H9 (cell line): ENCODE results near the gene DENND1A. TPM values are rescaled to one million over a fixed set of nuclear protein-coding genes. Genes with fewer than 3 reads are reported as not detected.

ENCODE experiments used
- DNase-seq: peaks from one replicate; pipeline ENCODE4 v3.0.0-alpha.2; 2017
- H2AFZ ChIP-seq: one replicate; pipeline ENCODE4 v1.6.1; 2013; ENCODE audit warnings: mild to moderate bottlenecking, low read length, control low read depth, moderate library complexity
- H2AK5ac ChIP-seq: 2 replicates; pipeline ENCODE4 v1.6.1; 2013; ENCODE audit warnings: low read length, control low read depth, mixed read lengths; ENCODE audit not compliant: insufficient read length
- H2BK120ac ChIP-seq: one replicate; pipeline ENCODE4 v1.6.1; 2013; ENCODE audit warnings: low read depth, mild to moderate bottlenecking, low read length, control low read depth, inconsistent platforms; ENCODE audit not compliant: poor library complexity, severe bottlenecking
- H2BK12ac ChIP-seq: 2 replicates; pipeline ENCODE4 v1.6.1; 2013; ENCODE audit warnings: low read length, control low read depth, mixed read lengths, low read depth; ENCODE audit not compliant: insufficient read length
- H2BK15ac ChIP-seq: 2 replicates; pipeline ENCODE4 v1.6.1; 2013; ENCODE audit warnings: low read depth, low read length, control low read depth
- H2BK20ac ChIP-seq: one replicate; pipeline ENCODE4 v1.6.1; 2013; ENCODE audit warnings: low read depth, mild to moderate bottlenecking, low read length, control low read depth, inconsistent platforms; ENCODE audit not compliant: poor library complexity, severe bottlenecking
- H2BK5ac ChIP-seq: 2 replicates; pipeline ENCODE4 v1.6.1; 2013; ENCODE audit warnings: low read length, control low read depth, mixed read lengths; ENCODE audit not compliant: insufficient read length
- H3K14ac ChIP-seq: 2 replicates; pipeline ENCODE4 v1.6.1; 2013; ENCODE audit warnings: low read length, control low read depth; ENCODE audit not compliant: insufficient read depth
- H3K18ac ChIP-seq: 2 replicates; pipeline ENCODE4 v1.6.1; 2013; ENCODE audit warnings: low read depth, mild to moderate bottlenecking, mixed read lengths, low read length, control low read depth; ENCODE audit not compliant: insufficient read length
- H3K23ac ChIP-seq: 2 replicates; pipeline ENCODE4 v1.6.1; 2013; ENCODE audit warnings: low read length, control low read depth, mixed read lengths, low read depth; ENCODE audit not compliant: insufficient read length
- H3K23me2 ChIP-seq: 2 replicates; pipeline ENCODE4 v1.6.1; 2013; ENCODE audit warnings: low read depth, mild to moderate bottlenecking, mixed read lengths, low read length, control low read depth; ENCODE audit not compliant: insufficient read length, poor library complexity, severe bottlenecking
- H3K27ac ChIP-seq: 2 replicates; pipeline ENCODE4 v1.5.1; 2013; ENCODE audit warnings: low read length, control low read depth, mixed read lengths, low read depth; ENCODE audit not compliant: insufficient read length
- H3K27me3 ChIP-seq: 2 replicates; pipeline ENCODE4 v1.6.1; 2013; ENCODE audit warnings: low read length, control low read depth, inconsistent platforms; ENCODE audit not compliant: insufficient read depth
- H3K4ac ChIP-seq: 2 replicates; pipeline ENCODE4 v1.6.1; 2013; ENCODE audit warnings: low read depth, mild to moderate bottlenecking, control low read depth, inconsistent platforms, low read length, moderate library complexity
- H3K4me1 ChIP-seq: 2 replicates; pipeline ENCODE4 v1.6.1; 2013; ENCODE audit warnings: low read length, control low read depth, inconsistent platforms; ENCODE audit not compliant: insufficient read depth
- H3K4me2 ChIP-seq: 2 replicates; pipeline ENCODE4 v1.6.1; 2013; ENCODE audit warnings: low read length, control low read depth, mixed read lengths; ENCODE audit not compliant: insufficient read length, insufficient read depth
- H3K56ac ChIP-seq: 2 replicates; pipeline ENCODE4 v1.6.1; 2013; ENCODE audit warnings: low read depth, mild to moderate bottlenecking, mixed read lengths, low read length, control low read depth; ENCODE audit not compliant: insufficient read length
- H3K79me1 ChIP-seq: 2 replicates; pipeline ENCODE4 v1.6.1; 2013; ENCODE audit warnings: low read depth, mild to moderate bottlenecking, moderate library complexity, low read length, control low read depth, inconsistent platforms; ENCODE audit not compliant: insufficient read depth, poor library complexity, severe bottlenecking
- H3K79me2 ChIP-seq: 2 replicates; pipeline ENCODE4 v1.6.1; 2013; ENCODE audit warnings: low read length, control low read depth, inconsistent platforms; ENCODE audit not compliant: insufficient read depth
- H3K9ac ChIP-seq: 2 replicates; pipeline ENCODE4 v1.6.1; 2013; ENCODE audit warnings: low read length, control low read depth, mixed read lengths; ENCODE audit not compliant: insufficient read length; ENCODE audit errors: extremely low read depth
- H3K9me3 ChIP-seq: one replicate; pipeline ENCODE4 v1.6.1; 2013; ENCODE audit warnings: low read depth, low read length, inconsistent platforms; ENCODE audit not compliant: control insufficient read depth
- H3T11ph ChIP-seq: one replicate; pipeline ENCODE4 v1.6.1; 2013; ENCODE audit warnings: mild to moderate bottlenecking, low read length, control low read depth, inconsistent platforms
- H4K20me1 ChIP-seq: one replicate; pipeline ENCODE4 v1.6.1; 2013; ENCODE audit not compliant: control insufficient read depth, insufficient read length, insufficient read depth
- H4K5ac ChIP-seq: 2 replicates; pipeline ENCODE4 v1.6.1; 2013; ENCODE audit warnings: low read depth, mild to moderate bottlenecking, mixed read lengths, low read length, control low read depth; ENCODE audit not compliant: insufficient read length
- H4K8ac ChIP-seq: replicated peaks from 2 replicates; pipeline ENCODE4 v1.6.1; 2013; ENCODE audit warnings: low read length, control low read depth, mixed read lengths, low read depth; ENCODE audit not compliant: insufficient read length
- H4K91ac ChIP-seq: 2 replicates; pipeline ENCODE4 v1.6.1; 2013; ENCODE audit warnings: low read depth, mild to moderate bottlenecking, moderate library complexity, mixed read lengths, low read length, control low read depth; ENCODE audit not compliant: insufficient read length
- H3K27ac Mint-ChIP-seq, 3 experiments: 2 replicates in 2 of 3; 3 replicates in 1 of 3; pipeline ENCODE4 v1.8.0; 2020 to 2021; ENCODE audit warnings: mixed read lengths in 3 of 3, mild to moderate bottlenecking in 1 of 3, moderate library complexity in 1 of 3
- H3K27me3 Mint-ChIP-seq: 2 replicates; pipeline ENCODE4 v1.8.0; 2021; ENCODE audit warnings: low read depth, mild to moderate bottlenecking, moderate library complexity, mixed read lengths
- H3K36me3 Mint-ChIP-seq, 3 experiments: 2 replicates in 2 of 3; 3 replicates in 1 of 3; pipeline ENCODE4 v1.8.0; 2020 to 2021; ENCODE audit warnings: low read depth in 3 of 3, mixed read lengths in 3 of 3; ENCODE audit not compliant: insufficient read depth in 1 of 3
- H3K4me1 Mint-ChIP-seq, 2 experiments: 2 replicates each; pipeline ENCODE4 v1.8.0; 2020; ENCODE audit warnings: mixed read lengths in 2 of 2
- H3K4me3 Mint-ChIP-seq, 2 experiments: 2 replicates in 1 of 2; 3 replicates in 1 of 2; pipeline ENCODE4 v1.8.0; 2020 to 2021; ENCODE audit warnings: mild to moderate bottlenecking in 2 of 2, mixed read lengths in 2 of 2, moderate library complexity in 1 of 2
- H3K9me3 Mint-ChIP-seq, 2 experiments: 2 replicates in 1 of 2; 3 replicates in 1 of 2; pipeline ENCODE4 v1.8.0; 2020; ENCODE audit warnings: mild to moderate bottlenecking in 2 of 2, mixed read lengths in 2 of 2, moderate library complexity in 1 of 2
- CTCF ChIP-seq: fragments of 200-600 bp; sonication (generic); conservative IDR thresholded peaks from 3 replicates; pipeline ENCODE4 v1.8.0; 2021; ENCODE audit warnings: antibody characterized with exemption, mild to moderate bottlenecking
- WGBS: extraction: QIAGEN DNeasy Blood & Tissue Kit; methylation state at CpG from one replicate; pipeline ENCODE4 v1.1.7; 2013; ENCODE audit warnings: missing lambda C conversion rate, low lambda C conversion rate, mixed read lengths; ENCODE audit not compliant: insufficient read length; ENCODE audit errors: extremely low coverage; 5-methylcytosine and 5-hydroxymethylcytosine counted together
- total RNA-seq: library from RNA; stranded (reverse); gene quantifications from 2 replicates; pipeline ENCODE4 v1.2.1, GENCODE V29; 2021

The DENND1A gene
- total RNA-seq, 1 experiment from 2014 or later, result 20.4 TPM

GRCh38 chr9:123689701-123690428 is 240.1 kb downstream of the DENND1A start:
- no peaks in the 10 kb centered on the region for H4K20me1 ChIP-seq
- no peak overlapping the region for H3K14ac ChIP-seq
- H3K27me3 ChIP-seq, result no peaks in the 10 kb centered on the region
- H3K23me2 ChIP-seq, result no peaks in the 10 kb centered on the region
- no peak overlapping the region for H3K4me2 ChIP-seq
- no peak overlapping the region for H4K5ac ChIP-seq
- H3K27ac ChIP-seq, result no peak overlapping the region
- no peak overlapping the region for H3K9ac ChIP-seq
- no peak overlapping the region for H2AK5ac ChIP-seq
- Mint-ChIP-seq H3K27me3 (no peaks in the 10 kb centered on the region), H3K4me3 (no peak overlapping the region), H3K27ac (peak overlapping the region in 1 of 3 experiments; percentile 60; a peak in 1 of 7 replicates), H3K4me1 (peaks cover 0 to 4% of the 10 kb centered on the region in 2 experiments; a peak in 2 of 4 replicates), H3K9me3 (no peaks in the 10 kb centered on the region), H3K36me3 (no peaks in the 10 kb centered on the region; a peak in 1 of 7 replicates)
- H3K23ac ChIP-seq, result no peak overlapping the region
- no peak overlapping the region for H3K18ac ChIP-seq
- H3K56ac ChIP-seq, result no peak overlapping the region
- H2BK20ac ChIP-seq, result no peak overlapping the region
- no peak for TF ChIP-seq CTCF
- no peak overlapping the region for H2AFZ ChIP-seq
- H3K79me2 ChIP-seq, result no peaks in the 10 kb centered on the region
- H4K8ac ChIP-seq, result no peak overlapping the region
- H2BK12ac ChIP-seq, result no peak overlapping the region
- H2BK120ac ChIP-seq, result no peak overlapping the region
- DNase-seq, result no peak
- H3K79me1 ChIP-seq, result no peaks in the 10 kb centered on the region
- no peak overlapping the region for H4K91ac ChIP-seq
- H2BK5ac ChIP-seq, result no peak overlapping the region
- no CpG with 5 or more reads among the region's 5 CpGs for WGBS
- H3K4ac ChIP-seq, result no peak overlapping the region
- no peaks in the 10 kb centered on the region for H3K4me1 ChIP-seq
- no peak overlapping the region for H3T11ph ChIP-seq
- no peaks in the 10 kb centered on the region for H3K9me3 ChIP-seq
- H2BK15ac ChIP-seq, result no peak overlapping the region
